ENCODE data around the gene SOWAHA. TPM values are rescaled to one million over a fixed set of nuclear protein-coding genes. Genes with fewer than 3 reads are reported as not detected.

SOWAHA gene
- total and polyA plus RNA-seq, 2 of the 8 experiments (the other 6 are each of a cell fraction or from before 2014, with no cell fraction given): 0.09 to 0.11 TPM

GRCh38 chr5:132764671-132765238, 48.3 kb upstream of the SOWAHA start:
- Histone ChIP-seq H3K4me2 (ENCODE audit: insufficient read depth in 1 of 2, low read depth in 2 of 2, low read length in 2 of 2) (no peak overlapping the region), H2AK5ac (ENCODE audit: low read depth, low read length) (no peak overlapping the region), H2BK15ac (ENCODE audit: low read length) (no peak overlapping the region), H3K27ac (ENCODE audit: low read depth, low read length) (no peak overlapping the region), H4K5ac (ENCODE audit: insufficient read length, low read depth, low read length) (no peak overlapping the region), H3K4ac (replicated peaks; ENCODE audit: insufficient read length, low read depth, low read length) (no peak overlapping the region), H4K8ac (ENCODE audit: extremely low read depth, insufficient read depth, low read length) (no peak overlapping the region; the same call in 1 of the 2 replicates), H3K23ac (ENCODE audit: insufficient read length) (no peak overlapping the region), H2BK20ac (ENCODE audit: low read length) (no peak overlapping the region), H3K27me3 (replicated peaks in 1 of 4; ENCODE audit: control insufficient read depth in 3 of 4, extremely low read depth in 1 of 4, insufficient read depth in 3 of 4, low read length in 3 of 4) (no peaks in the 10 kb centered on the region), H3K79me1 (ENCODE audit: low read depth, low read length) (peaks cover 4% of the 10 kb centered on the region), H3K79me2 (ENCODE audit: control insufficient read depth in 1 of 2, insufficient read depth in 2 of 2, low read length in 2 of 2) (no peaks in the 10 kb centered on the region), H3K14ac (ENCODE audit: insufficient read length) (no peak overlapping the region), H2BK12ac (ENCODE audit: low read depth, low read length) (no peak overlapping the region), H2BK5ac (ENCODE audit: low read depth, low read length) (no peak overlapping the region), H4K91ac (replicated peaks; ENCODE audit: insufficient read length, low read length) (no peak overlapping the region), H3K9me3 (ENCODE audit: insufficient read depth in 2 of 2, low read depth in 1 of 2, low read length in 1 of 2) (no peaks in the 10 kb centered on the region), H4K20me1 (replicated peaks in 1 of 2; ENCODE audit: control insufficient read depth in 1 of 2, insufficient read depth in 2 of 2, low read length in 2 of 2) (peaks cover 0 to 12% of the 10 kb centered on the region in 2 experiments), H3K9ac (replicated peaks in 1 of 4; ENCODE audit: extremely low read depth in 1 of 4, low read depth in 3 of 4, low read length in 3 of 4) (no peak overlapping the region), H3K18ac (ENCODE audit: extremely low read depth, low read length) (no peak overlapping the region), H2BK120ac (replicated peaks; ENCODE audit: low read depth, low read length) (no peak overlapping the region), H3K23me2 (ENCODE audit: low read depth, low read length) (no peaks in the 10 kb centered on the region), H2AFZ (ENCODE audit: low read length) (no peak overlapping the region), H3K56ac (replicated peaks; ENCODE audit: insufficient read length, low read depth, low read length) (no peak overlapping the region), H3K4me1 (replicated peaks in 1 of 4; ENCODE audit: control insufficient read depth in 3 of 4, insufficient read depth in 4 of 4, low read length in 3 of 4) (no peaks in the 10 kb centered on the region), H3K36me3 (ENCODE audit: control insufficient read depth in 2 of 4, insufficient read depth in 4 of 4, low read length in 3 of 4) (peaks cover 0 to 3% (median 0%) of the 10 kb centered on the region in 4 experiments; a peak in 3 of 8 replicates), H3K4me3 (ENCODE audit: extremely low read depth in 1 of 4, insufficient read depth in 2 of 4, low read depth in 3 of 4, low read length in 4 of 4) (no peak overlapping the region)
- FAIRE-seq: no peak
- CTCF ChIA-PET (ENCODE audit: partially characterized antibody): interaction anchor here (2.1 to 8.0 kb wide), 4 partner anchors 9 to 56 kb away, joined by 6 to 60 read pairs (median 14); partner anchors contain the start of genes CCNI2 and SEPTIN8
- no peak for DNase-seq (ENCODE audit: low read depth in 1 of 2, low spot score in 2 of 2)
- POLR2A ChIA-PET (ENCODE audit: partially characterized antibody): interaction anchor here (1.2 kb wide), 2 partner anchors 10 kb away, joined by 3 to 4 read pairs; no protein-coding TSS in a partner anchor
- WGBS, 2 experiments (ENCODE audit: extremely low coverage in 1 of 2, insufficient coverage in 1 of 2, insufficient read length in 1 of 2, insufficient replicate concordance in 2 of 2, low coverage in 1 of 2, low lambda C conversion rate in 2 of 2, missing lambda C conversion rate in 1 of 2): 89% methylated on average over 7 of the region's 7 CpGs; no CpG with 5 or more reads in 1 of the 2 experiments
- TF ChIP-seq CEBPB (IDR thresholded peaks at IDR 0.05; ENCODE audit: low read depth, low read length) (no peak), RAD21 (IDR thresholded peaks at IDR 0.05 in 1 of 2, conservative IDR thresholded peaks at IDR 0.05 in 1 of 2; ENCODE audit: low read depth in 2 of 2, low read length in 2 of 2) (no peak), CHD1 (IDR thresholded peaks at IDR 0.05; ENCODE audit: low read depth, low read length) (no peak), SRF (IDR thresholded peaks at IDR 0.05; ENCODE audit: low read depth, low read length) (no peak), ASH2L (IDR thresholded peaks at IDR 0.05; ENCODE audit: low read length) (no peak), E2F6 (IDR thresholded peaks at IDR 0.05) (no peak), SIX5 (IDR thresholded peaks at IDR 0.05; ENCODE audit: low read depth, low read length) (no peak), JUND (IDR thresholded peaks at IDR 0.05; ENCODE audit: low read length) (no peak), RFX5 (IDR thresholded peaks at IDR 0.05; ENCODE audit: borderline replicate concordance, low read depth, low read length) (no peak), ATF2 (IDR thresholded peaks at IDR 0.05; ENCODE audit: low read length) (no peak), SIRT6 (IDR thresholded peaks at IDR 0.05; ENCODE audit: low read length) (no peak), ZNF274 (IDR thresholded peaks at IDR 0.05; ENCODE audit: borderline replicate concordance, extremely low read depth, low read length) (no peak)
